ENCODE measurements around the gene NCBP2.

DNA sequence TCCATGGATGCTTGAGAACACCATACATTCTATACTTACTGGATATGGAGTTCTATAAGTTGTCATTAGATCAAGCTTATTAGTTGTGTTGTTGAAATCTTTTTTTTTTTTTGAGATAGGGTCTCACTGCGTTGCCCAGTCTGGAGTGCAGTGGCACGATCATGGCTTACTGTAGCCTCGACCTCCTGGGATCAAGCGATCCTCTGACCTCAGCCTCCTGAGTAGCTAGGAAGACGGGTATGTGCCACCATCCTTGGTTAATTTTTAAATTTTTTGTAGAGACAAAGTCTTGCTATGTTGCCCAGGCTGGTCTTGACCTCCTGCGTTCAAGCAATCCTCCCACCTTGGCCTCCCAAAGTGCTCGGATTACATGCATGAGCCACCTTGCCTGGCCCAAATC, 12.5 kb upstream of the NCBP2 start:
- TF ChIP-seq CTCF (IDR thresholded peaks at IDR 0.05) (no peak), POLR2A (IDR thresholded peaks at IDR 0.05) (no peak), EP300 (IDR thresholded peaks at IDR 0.05) (no peak), POLR2AphosphoS5 (IDR thresholded peaks at IDR 0.05) (no peak)
